ENCODE results near the gene BANP.

The BANP gene

DNA sequence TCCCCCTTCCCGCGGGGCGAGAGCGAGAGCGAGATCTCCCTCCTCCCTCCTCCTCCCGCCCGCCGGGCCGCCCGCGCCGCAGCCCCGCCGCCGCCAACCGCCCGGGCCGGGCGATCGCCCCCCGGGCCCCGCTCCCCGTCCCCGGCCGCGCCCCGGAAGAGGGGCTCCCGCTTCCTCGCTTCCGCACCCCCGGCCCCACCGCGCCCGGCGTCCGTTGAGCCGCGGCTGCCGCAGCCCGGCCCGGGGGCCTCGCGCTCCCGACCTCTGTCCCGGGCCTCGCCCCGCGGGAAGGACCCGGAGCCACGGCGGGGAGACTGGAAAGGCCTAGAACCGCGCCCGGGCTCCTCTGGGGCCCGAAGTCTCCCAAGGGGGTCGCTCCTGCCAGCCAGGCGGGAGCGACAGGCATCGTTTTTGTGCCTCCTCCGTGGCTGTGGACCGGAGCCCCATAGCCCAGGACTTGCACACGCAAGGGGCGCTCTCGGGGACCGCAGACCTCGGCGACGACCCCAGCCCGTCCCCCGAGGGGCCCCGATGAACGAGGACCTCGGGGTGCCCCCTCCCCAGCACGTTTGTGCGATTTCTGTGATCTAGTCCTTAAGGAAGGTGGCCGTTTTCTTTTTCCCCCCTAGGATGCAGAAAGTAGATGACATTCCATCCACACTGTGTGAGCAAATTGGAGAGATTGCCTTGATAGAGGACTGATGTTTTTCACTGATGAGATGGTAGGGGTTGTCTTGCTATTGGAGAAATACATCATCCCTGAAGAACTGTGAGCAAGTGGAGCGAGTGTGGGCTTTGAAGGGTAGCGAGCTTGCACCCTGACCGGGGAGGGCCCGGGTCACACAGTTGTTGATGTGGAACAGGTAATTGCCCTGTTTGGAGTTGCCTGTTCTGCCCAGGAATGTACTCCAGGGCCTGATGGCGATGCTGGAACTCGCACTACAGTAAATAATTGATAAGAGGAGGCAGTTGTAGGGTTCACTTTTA, 611 bp downstream of the BANP start:
- Histone ChIP-seq H3K4me3 (ENCODE audit: low read length) (peak overlapping the region; percentile 80), H3K36me3 (ENCODE audit: control insufficient read depth, insufficient read depth, low read length) (no peaks in the 10 kb centered on the region), H3K4me1 (ENCODE audit: control insufficient read depth, insufficient read depth, low read length) (0 out of 2 replicates have a peak, but pooled peaks cover 2% of the 10 kb centered on the region), H3K9me3 (ENCODE audit: control insufficient read depth, insufficient read depth, low read length) (no peaks in the 10 kb centered on the region), H3K27me3 (ENCODE audit: control insufficient read depth, insufficient read depth, low read length) (no peaks in the 10 kb centered on the region), H3K27ac (ENCODE audit: low read length) (no peak overlapping the region)
- WGBS (ENCODE audit: insufficient coverage, insufficient read length): no CpG with 5 or more reads among the region's 82 CpGs
- DNase-seq (ENCODE audit: low read depth, low spot score): no peak

DNA sequence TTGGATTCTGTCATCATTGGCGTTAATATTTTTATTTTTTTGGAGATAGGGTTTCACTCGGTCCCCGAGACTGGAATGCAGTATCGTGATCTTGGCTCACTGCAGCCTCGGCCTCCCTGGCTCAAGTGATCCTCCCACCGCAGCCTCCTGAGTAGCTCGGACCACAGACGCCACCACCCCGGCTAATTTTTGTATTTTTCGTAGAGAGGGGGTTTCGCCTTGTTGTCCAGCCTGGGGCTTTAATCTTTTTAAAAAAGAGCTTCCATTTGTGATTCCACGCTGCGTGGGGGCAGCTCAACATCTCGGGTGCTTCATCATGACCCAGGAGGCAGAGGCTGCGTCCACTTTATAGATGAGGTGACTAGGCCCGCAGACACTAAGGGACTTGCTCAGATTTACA, 1.5 kb downstream of the BANP start:
- Histone ChIP-seq H3K4me3 (ENCODE audit: low read length) (no peak overlapping the region), H3K27ac (ENCODE audit: low read length) (no peak overlapping the region), H3K27me3 (ENCODE audit: control insufficient read depth, insufficient read depth, low read length) (no peaks in the 10 kb centered on the region), H3K4me1 (ENCODE audit: control insufficient read depth, insufficient read depth, low read length) (0 out of 2 replicates have a peak, but pooled peaks cover 2% of the 10 kb centered on the region), H3K36me3 (ENCODE audit: control insufficient read depth, insufficient read depth, low read length) (no peaks in the 10 kb centered on the region), H3K9me3 (ENCODE audit: control insufficient read depth, insufficient read depth, low read length) (no peaks in the 10 kb centered on the region)
- DNase-seq (ENCODE audit: low read depth, low spot score): no peak
- WGBS (ENCODE audit: insufficient coverage, insufficient read length): no CpG with 5 or more reads among the region's 16 CpGs

DNA sequence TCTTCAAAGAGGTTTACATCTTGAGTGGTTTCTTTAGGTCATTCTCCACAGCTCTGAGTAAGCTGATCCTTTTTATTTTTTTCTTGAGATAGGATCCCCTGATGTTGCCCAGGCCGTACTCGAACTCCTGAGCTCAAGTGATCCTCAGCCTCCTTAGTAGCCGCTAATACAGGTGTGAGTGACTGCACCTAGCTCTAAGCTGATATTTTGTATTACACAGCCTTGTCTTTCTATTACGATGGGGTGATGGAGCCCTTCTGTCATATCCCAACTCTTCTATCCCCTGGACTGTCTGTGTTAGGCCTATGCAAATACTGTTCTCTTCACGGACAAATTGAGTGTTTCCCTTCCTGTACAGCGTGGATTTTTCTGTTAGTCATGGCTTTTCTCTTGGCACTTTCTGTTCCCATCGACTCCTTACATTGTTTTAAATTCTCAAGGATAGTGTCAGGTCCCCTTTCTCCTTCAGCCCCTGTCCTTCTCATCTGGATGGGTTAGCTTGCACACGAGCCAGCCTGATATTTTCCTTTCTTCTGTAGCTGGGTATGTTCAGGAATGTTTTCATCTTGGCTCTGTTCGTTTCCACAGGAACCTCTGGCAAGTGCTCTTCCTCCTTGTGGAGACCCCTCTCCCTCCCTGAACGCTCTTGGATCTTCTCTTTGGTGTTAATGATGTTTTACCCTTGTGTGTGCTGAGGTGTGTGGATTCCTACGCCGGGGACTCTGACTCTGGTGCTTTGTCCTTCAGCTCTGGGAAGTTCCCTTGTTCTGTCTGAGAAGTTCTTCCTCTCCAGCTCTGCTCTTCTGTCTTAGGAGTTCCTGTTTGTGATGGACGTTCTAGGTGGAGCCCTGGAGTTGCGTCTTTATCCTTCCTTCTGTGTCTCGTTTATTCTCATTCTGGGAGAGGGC, 2.3 kb downstream of the BANP start:
- WGBS (ENCODE audit: insufficient coverage, insufficient read length): no CpG with 5 or more reads among the region's 15 CpGs
- no peak for DNase-seq (ENCODE audit: low read depth, low spot score)
- Histone ChIP-seq H3K4me1 (ENCODE audit: control insufficient read depth, insufficient read depth, low read length) (0 out of 2 replicates have a peak, but pooled peaks cover 2% of the 10 kb centered on the region), H3K9me3 (ENCODE audit: control insufficient read depth, insufficient read depth, low read length) (no peaks in the 10 kb centered on the region), H3K36me3 (ENCODE audit: control insufficient read depth, insufficient read depth, low read length) (no peaks in the 10 kb centered on the region), H3K27ac (ENCODE audit: low read length) (no peak overlapping the region), H3K27me3 (ENCODE audit: control insufficient read depth, insufficient read depth, low read length) (no peaks in the 10 kb centered on the region), H3K4me3 (ENCODE audit: low read length) (no peak overlapping the region)

DNA sequence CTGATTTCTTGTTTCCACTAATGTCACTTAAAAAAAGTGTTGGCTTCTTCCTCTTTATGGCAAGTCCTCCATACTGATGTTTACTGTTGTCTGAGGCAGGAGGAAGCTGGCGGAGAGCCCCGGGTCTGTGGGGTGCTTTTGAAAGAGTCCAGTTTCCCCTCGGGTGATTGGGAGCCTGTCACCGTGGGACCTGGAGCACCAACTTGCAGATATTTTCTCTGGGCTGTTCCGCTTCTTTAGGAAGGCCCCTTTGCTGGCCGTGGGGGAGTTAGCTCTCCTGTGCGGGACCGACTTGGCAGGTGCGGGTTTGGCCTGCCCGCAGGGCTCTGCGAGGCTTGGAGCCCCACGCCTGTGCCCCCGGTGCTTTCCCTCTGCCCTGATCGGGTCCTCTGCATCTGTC, 3.1 kb downstream of the BANP start:
- Histone ChIP-seq H3K9me3 (ENCODE audit: control insufficient read depth, insufficient read depth, low read length) (no peaks in the 10 kb centered on the region), H3K27me3 (ENCODE audit: control insufficient read depth, insufficient read depth, low read length) (no peaks in the 10 kb centered on the region), H3K4me1 (ENCODE audit: control insufficient read depth, insufficient read depth, low read length) (peaks cover 4% of the 10 kb centered on the region; the same call in 1 of the 2 replicates), H3K36me3 (ENCODE audit: control insufficient read depth, insufficient read depth, low read length) (no peaks in the 10 kb centered on the region; the same call in 1 of the 2 replicates), H3K4me3 (ENCODE audit: low read length) (no peak overlapping the region), H3K27ac (ENCODE audit: low read length) (no peak overlapping the region)
- DNase-seq (ENCODE audit: low read depth, low spot score): no peak
- no CpG with 5 or more reads among the region's 14 CpGs for WGBS (ENCODE audit: insufficient coverage, insufficient read length)

DNA sequence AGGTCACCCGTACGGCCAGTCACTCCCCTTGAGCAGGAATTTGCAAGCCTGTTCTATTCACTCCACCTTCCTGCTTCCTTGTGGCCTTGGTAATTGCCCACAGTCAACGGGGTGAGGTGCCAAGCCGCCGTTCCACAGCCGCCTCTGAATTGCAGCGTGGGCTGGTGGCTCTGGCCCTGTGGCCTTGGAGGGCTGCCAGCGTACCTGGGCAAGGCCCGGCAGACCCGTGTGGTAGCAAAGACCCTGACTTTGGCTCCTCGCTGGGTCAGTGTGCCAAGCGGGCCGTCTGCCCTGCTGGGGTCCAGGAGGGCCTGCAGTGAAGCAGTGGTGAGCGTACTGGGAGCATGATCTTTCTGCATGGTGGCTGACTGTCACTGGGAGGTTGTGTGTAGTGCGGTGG, 3.6 kb downstream of the BANP start:
- Histone ChIP-seq H3K27ac (ENCODE audit: low read length) (no peak overlapping the region), H3K36me3 (ENCODE audit: control insufficient read depth, insufficient read depth, low read length) (no peaks in the 10 kb centered on the region; the same call in 1 of the 2 replicates), H3K4me3 (ENCODE audit: low read length) (no peak overlapping the region), H3K9me3 (ENCODE audit: control insufficient read depth, insufficient read depth, low read length) (no peaks in the 10 kb centered on the region), H3K4me1 (ENCODE audit: control insufficient read depth, insufficient read depth, low read length) (peaks cover 5% of the 10 kb centered on the region; the same call in 1 of the 2 replicates), H3K27me3 (ENCODE audit: control insufficient read depth, insufficient read depth, low read length) (no peaks in the 10 kb centered on the region)
- no CpG with 5 or more reads among the region's 15 CpGs for WGBS (ENCODE audit: insufficient coverage, insufficient read length)
- no peak for DNase-seq (ENCODE audit: low read depth, low spot score)

DNA sequence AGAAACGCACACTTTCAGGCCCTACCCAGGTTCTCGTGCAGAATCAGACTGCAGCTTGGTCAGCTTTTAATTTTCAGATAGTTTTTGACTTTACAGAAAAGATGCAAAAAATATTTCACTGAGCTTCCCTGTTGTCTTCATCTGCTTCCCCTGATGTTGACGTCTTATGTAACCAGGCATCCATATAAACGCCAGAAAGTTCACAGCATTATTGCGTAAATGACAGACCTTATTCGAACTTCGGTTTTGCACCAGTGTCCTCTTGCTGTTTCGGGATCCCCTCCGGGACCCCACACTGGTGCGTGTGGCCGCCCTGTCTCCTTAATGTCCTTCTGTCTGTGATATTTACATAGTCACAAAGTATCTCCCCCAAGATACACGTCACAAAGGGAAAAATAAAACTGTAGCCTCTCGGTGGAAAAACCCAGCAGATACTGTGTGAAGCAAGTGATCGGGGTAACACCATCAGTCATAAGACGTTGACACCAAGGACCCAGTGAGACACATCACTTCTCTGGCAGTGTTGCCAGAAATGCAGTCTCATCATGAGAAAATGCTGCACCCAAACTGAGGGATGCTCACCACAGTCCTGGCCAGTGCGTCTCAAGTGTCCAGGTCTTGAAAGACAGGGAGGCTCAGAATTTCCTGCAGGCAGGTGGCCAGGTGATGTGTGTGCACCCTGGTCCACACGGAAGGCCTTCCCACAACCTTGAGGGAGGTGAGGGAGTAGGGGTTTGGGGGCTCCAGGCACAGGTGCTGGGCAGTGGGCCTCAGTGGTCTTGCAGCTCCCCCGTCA, 4.3 kb downstream of the BANP start:
- no peaks in the 10 kb centered on the region for H3K27me3 ChIP-seq (ENCODE audit: control insufficient read depth, insufficient read depth, low read length)
- no peak overlapping the region for H3K27ac ChIP-seq (ENCODE audit: low read length)
- no CpG with 5 or more reads among the region's 18 CpGs for WGBS (ENCODE audit: insufficient coverage, insufficient read length)
- no peaks in the 10 kb centered on the region; the same call in 1 of the 2 replicates for H3K36me3 ChIP-seq (ENCODE audit: control insufficient read depth, insufficient read depth, low read length)
- H3K4me1 ChIP-seq (ENCODE audit: control insufficient read depth, insufficient read depth, low read length): peaks cover 5% of the 10 kb centered on the region; the same call in 1 of the 2 replicates
- no peaks in the 10 kb centered on the region for H3K9me3 ChIP-seq (ENCODE audit: control insufficient read depth, insufficient read depth, low read length)
- no peak for DNase-seq (ENCODE audit: low read depth, low spot score)
- H3K4me3 ChIP-seq (ENCODE audit: low read length): no peak overlapping the region

DNA sequence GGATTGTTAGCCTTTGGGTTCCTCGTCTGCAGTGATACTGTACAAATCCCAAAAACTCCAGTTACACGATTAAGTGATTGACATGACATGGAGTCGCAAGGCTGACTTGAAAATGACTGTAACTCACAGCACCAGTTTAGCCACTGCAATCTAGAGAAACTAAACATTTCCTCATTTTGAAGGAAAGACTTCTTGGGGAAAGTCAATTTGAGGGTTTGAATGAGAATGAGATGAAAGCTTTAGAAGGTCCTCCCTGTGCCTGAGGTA, 4.8 kb downstream of the BANP start:
- H3K36me3 ChIP-seq (ENCODE audit: control insufficient read depth, insufficient read depth, low read length): no peaks in the 10 kb centered on the region; the same call in 1 of the 2 replicates
- H3K27me3 ChIP-seq (ENCODE audit: control insufficient read depth, insufficient read depth, low read length): no peaks in the 10 kb centered on the region
- no peak for DNase-seq (ENCODE audit: low read depth, low spot score)
- H3K9me3 ChIP-seq (ENCODE audit: control insufficient read depth, insufficient read depth, low read length): no peaks in the 10 kb centered on the region
- H3K27ac ChIP-seq (ENCODE audit: low read length): no peak overlapping the region
- peaks cover 5% of the 10 kb centered on the region; the same call in 1 of the 2 replicates for H3K4me1 ChIP-seq (ENCODE audit: control insufficient read depth, insufficient read depth, low read length)
- H3K4me3 ChIP-seq (ENCODE audit: low read length): no peak overlapping the region
- no CpG with 5 or more reads among the region's 3 CpGs for WGBS (ENCODE audit: insufficient coverage, insufficient read length)

DNA sequence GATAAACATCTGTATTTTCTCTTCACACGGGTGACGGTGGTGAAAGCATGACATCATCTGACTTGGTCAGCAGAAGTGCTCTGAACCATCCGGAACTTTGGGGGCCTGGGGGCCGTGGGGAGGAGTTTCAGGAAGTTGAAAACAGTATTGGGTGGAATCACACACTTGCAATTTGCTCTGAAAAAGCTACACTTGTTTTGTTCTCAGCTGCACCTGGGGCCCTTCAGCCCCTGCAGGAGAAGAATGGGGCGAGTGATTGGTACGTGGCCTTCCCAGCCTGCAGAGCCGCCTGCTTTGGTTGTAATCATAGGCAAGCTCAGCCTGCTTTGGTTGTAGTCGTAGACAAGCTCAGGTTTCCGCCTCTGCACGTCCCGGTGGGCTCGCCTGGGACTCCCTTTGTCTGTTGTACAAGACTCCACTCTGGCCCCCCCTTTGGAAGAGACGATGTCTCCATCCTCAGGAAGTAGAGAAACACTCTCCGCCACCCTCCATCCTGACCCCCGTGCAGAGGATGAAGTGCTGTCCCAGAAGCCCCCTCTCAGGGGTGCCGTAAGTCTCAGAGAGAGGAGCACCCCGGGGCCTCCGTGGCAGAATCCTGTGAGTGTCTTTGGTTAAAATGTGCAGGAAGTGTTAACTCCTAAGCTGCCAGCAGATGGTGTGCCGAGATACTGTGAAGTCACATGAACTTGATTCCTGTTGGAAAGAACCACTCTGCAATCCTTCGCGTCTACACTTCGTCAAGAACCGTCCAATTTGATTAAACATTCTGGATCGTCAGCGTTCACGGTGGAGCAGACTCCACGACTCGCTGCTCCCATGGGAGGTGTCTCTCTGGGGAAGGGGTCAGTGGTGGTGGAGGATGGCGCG, 5.4 kb downstream of the BANP start:
- Histone ChIP-seq H3K27me3 (ENCODE audit: control insufficient read depth, insufficient read depth, low read length) (no peaks in the 10 kb centered on the region), H3K4me3 (ENCODE audit: low read length) (no peak overlapping the region), H3K4me1 (ENCODE audit: control insufficient read depth, insufficient read depth, low read length) (peaks cover 5% of the 10 kb centered on the region; the same call in 1 of the 2 replicates), H3K36me3 (ENCODE audit: control insufficient read depth, insufficient read depth, low read length) (no peaks in the 10 kb centered on the region; the same call in 1 of the 2 replicates), H3K9me3 (ENCODE audit: control insufficient read depth, insufficient read depth, low read length) (no peaks in the 10 kb centered on the region), H3K27ac (ENCODE audit: low read length) (no peak overlapping the region)
- no CpG with 5 or more reads among the region's 30 CpGs for WGBS (ENCODE audit: insufficient coverage, insufficient read length)
- DNase-seq (ENCODE audit: low read depth, low spot score): no peak

DNA sequence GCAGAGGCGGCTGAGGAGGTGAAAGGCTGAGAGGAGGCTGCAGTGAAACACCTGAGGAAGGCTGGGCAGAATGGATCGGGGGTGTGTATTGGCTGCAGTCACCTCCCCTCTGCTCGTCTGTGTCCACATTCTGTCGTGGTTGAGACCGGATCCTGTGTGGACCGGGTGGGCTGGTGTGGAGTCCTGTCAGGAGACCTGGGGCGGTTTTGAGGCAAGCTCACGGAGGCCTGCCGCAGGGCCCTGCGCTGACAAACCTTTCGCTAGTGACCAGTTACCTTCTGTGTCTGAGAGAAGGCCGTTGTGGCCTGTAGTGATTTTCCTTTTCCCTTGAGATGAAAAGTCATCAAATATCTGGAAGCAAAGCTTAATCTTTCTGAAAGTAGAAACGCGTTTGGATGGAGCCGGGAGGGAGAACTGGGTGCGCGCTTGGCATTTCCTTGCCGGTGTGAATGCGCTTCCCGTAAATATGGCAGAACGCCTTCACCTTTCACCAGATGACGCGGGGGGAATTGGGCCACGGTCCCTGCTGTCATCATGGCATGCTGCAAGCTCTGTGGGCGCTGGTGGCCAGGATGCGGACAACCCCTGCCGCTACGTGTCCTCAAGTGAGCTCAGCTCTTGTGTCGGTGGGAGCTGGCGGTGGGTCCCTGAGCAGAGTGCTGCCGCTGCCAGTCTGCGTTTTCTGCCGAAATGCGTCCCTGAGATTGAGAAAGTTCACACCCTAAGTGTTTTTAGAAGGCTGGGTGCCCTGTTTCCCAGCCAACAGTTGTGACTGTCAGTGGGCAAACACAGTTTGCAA, 6.3 kb downstream of the BANP start:
- WGBS (ENCODE audit: insufficient coverage, insufficient read length): no CpG with 5 or more reads among the region's 34 CpGs
- no peak overlapping the region for H3K27ac ChIP-seq (ENCODE audit: low read length)
- no peaks in the 10 kb centered on the region for H3K9me3 ChIP-seq (ENCODE audit: control insufficient read depth, insufficient read depth, low read length)
- no peaks in the 10 kb centered on the region; the same call in 1 of the 2 replicates for H3K36me3 ChIP-seq (ENCODE audit: control insufficient read depth, insufficient read depth, low read length)
- H3K4me3 ChIP-seq (ENCODE audit: low read length): no peak overlapping the region
- H3K27me3 ChIP-seq (ENCODE audit: control insufficient read depth, insufficient read depth, low read length): no peaks in the 10 kb centered on the region
- no peak for DNase-seq (ENCODE audit: low read depth, low spot score)
- H3K4me1 ChIP-seq (ENCODE audit: control insufficient read depth, insufficient read depth, low read length): peaks cover 5% of the 10 kb centered on the region; the same call in 1 of the 2 replicates

Data from iPS DF 6.9 (cell line).